ENCODE measurements around the gene PYGB.

Gene PYGB

DNA sequence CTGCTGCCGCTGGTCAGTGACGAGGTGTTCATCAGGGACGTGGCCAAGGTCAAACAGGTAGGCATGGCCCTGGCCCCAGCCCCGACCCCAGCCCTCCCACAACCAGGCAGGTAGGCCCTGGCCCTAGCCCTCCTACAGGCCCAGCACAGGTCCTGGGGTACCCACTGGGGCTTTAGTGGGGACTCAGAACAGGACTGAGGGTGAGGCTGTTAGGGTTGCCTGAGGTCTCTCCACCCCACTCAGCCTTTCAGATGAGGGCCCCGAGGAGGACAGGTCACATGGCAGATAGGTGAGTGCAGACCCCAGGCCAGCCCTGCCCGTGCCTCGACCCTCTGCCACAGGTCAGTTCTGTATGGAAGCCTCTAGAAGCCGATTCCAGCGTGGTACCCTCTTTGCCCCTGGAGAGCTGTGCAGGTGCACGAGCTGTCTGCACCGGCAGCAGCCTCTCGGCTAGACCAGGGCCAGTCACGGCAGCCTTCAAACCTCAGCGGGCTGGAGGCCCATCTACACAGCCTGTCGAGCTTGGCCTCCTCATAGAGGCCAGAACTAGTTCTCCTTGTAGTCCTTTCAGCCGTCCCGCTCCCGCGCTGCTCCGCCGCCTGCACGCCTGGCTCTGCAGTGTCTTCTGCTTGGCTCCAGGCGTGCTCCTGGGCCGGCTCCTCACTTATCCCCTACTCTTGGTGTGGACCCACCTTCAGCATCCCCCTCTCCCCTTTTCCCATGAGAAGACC is 35.5 kb downstream of the PYGB start:
- no peak for FAIRE-seq

DNA sequence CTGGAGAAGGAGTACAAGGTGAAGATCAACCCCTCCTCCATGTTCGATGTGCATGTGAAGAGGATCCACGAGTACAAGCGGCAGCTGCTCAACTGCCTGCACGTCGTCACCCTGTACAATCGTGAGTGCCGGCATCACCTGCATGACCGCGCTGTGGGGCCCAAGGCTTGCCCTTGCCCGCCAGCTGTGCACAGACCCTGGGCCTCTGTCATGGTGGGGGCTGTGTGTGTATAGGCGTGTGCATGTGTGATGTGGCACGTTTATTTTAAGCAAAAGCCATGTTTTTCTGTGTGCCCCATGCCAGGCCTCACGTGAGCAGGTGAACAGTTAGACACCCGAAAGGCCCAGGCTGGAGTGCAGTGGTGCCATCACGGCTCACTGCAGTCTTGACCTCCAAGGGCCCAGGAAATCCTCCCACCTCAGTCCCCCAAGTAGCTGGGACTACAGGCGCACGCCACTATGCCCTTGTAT is 36.3 kb downstream of the PYGB start:
- no peak for FAIRE-seq

DNA sequence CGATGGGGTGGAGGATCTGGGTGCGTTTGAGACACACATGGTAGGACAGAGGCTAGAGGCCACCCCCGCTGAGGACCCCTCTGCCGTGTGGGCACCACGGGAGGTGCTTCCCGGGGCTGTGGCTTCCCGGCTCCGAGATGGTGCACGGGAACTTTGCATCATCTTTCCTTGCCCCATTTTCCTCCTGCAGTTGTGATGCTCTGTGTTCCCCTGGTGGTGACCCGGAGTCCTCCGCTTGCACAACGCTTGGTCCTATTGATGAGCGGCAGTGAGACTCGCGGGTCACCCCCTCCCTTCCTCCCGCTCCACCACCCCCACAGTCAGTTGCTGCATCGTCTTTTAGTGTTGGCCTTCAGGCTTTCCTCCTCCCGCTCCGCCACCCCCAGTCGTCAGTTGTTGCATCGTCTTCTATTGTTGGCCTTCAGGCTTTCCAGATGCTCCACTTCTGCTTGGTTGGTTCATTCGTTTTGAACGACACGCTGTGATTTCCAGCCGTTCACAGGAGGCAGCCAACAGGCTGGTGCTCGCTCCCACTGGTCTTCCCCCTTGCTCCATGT is 37.3 kb downstream of the PYGB start:
- FAIRE-seq = no peak

DNA sequence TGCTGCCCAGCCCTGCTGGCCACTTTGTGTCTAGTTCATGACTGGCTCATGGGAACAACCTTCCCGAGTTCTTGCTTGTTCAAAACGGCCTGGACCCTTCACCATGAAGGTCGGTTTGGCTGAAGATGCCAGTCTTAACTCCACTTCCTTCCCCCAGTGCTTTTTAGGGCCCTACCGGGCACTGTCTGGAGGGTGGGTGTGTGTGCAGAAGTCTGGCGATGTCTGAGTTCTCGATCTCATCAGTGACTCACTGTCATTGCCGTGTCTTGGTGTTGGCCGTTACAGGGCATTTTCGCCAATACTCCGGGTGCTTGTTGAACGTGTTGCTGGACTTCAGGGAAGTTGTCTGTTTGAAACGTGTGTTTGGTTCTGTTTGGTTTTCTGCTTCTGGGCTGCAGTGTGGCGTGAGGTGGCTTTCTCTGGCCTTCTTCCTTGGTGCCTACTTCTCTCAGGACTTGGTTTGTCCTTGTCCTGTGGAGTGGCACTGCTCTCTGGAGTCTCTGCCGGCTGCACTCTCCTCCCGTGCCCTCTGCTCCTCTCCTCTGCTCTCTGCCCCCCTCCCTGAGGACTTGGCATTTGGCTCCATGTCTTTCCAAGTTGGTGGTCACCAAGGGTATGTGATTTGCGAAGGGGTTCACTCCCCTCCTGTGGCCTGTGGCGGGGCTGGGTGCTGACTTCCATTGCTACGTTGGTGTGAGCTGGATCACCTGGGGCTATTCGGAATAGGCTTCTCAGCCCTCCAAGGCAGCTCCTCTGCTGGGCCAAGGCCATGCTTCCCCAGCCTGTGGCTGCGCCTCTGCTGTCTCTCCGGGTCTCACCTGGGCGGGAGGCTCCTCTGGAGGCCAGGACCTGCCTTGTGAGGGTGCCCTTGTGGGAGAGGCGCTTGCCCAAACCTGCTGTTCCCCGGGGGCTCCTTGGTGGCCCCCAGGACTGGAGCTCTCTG is 38.2 kb downstream of the PYGB start:
- FAIRE-seq = no peak

DNA sequence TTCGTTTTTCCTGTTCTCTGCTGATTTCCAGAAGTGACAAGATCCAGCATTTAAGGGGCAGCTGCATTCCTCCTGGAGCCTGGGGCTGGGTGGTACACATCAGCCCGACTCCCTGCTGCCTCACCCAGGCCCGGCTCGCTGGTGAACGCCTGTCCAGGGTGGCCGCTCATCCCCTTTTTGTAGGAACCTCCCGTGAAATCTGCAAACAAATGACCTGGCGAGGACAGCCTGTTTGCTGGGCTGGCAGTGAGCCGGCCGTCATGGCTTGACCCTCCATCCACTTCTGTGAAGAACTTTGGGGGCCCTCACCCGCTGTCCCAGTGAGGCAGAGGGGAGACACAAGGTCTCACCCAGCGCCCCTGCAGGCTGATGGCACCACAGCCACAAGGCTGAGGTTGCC is 39.0 kb downstream of the PYGB start:
- FAIRE-seq = no peak

DNA sequence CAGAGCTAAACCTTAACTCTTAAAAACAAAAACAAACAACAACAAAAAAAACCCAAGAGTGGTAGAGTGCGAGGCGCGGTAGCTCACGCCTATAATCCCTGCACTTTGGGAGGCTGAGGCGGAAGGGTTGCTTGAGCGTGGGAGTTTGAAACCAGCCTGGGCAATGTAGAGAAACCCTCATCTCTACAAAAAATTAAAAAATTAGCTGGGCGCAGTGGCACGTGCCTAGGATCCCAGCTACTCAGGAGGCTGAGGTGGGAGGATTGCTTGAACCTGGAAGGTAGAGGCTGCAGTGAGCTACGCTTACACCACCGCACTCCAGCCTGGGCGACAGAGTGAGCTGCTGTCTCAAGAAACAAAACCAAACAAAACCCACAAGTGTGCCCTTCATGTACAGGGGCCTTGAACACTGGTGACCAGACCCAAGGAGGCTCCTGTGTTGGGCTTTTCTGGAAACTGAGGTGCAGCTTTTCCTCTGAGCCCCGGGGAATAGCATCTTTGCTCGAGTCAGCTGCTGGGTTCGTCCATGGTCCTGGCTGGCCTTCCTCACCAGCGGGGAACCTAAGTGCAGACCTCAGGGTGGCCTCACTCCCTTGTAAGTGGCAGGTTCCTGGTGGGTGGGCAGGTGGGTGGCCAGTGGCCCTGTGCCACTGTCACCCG is 39.9 kb downstream of the PYGB start:
- no peak for FAIRE-seq

DNA sequence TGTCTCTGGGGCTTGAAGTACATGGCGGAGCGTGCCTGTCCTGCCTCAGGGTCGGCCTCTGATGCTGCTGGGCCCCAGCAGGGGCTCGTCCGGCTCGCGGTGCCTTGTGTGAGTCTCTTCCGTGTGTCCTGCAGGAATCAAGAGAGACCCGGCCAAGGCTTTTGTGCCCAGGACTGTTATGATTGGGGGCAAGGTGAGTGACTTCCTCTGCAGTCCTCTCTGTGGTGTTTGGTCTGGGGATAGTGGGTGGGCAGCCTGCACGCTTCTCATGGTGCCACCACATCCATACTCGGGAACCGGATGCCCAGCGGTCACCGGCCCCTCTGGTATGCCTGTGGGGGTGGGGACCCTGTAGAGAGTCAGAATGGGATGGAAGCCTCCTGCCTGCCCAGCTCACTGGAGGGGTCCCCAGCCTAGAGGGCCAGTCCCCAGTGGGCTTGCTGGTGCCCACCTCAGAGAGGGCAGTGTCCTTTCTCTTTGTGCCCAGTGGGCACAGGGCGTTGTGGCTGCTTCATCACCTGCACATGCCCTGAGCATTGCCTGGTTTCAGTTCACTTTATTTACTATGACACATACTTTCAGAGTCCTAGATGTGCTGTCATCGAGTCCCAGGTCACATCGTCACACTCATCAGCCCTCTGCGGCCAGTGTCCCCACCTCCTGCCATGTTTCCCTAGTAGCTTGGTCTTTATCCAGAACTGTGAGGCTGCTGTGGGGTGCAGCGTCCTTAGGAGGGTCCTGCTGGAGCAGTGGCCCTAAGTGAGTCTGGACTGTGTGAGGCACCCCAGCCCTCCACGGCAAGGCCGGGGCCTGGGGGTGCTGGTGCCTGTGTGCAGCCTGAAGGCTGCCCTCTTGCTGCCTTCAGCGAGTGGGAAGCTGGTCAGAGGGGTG is 40.7 kb downstream of the PYGB start:
- FAIRE-seq = no peak

DNA sequence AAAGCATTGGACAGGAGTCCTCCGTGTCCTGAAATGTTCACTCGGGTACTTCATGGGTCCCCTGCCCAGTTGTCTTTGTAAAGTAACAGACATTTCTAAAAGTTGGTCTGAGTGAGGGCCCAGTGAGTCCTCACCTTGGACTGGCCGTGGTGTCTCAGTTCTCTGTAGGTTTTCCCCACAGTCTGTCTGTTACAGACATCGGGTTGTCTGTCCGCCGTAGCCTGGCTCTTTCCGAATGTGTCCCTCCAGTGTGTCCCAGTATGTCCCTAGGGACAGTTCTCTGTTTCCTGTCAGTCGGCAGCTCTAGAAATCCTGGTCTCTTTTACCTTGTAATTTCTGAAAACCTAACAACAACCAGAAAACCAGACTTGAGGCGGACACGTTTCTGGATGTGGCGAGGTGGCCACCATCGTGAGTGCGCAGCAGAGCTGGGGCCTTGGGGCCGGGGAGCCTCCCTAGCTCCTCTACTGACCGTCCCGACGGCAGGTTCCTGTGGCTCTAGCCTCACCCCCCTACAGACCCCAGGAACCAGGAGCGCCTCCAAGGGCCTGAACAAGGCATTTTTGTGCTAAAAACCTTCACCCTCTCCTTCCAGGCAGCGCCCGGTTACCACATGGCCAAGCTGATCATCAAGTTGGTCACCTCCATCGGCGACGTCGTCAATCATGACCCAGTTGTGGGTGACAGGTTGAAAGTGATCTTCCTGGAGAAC is 42.2 kb downstream of the PYGB start:
- FAIRE-seq = no peak

DNA sequence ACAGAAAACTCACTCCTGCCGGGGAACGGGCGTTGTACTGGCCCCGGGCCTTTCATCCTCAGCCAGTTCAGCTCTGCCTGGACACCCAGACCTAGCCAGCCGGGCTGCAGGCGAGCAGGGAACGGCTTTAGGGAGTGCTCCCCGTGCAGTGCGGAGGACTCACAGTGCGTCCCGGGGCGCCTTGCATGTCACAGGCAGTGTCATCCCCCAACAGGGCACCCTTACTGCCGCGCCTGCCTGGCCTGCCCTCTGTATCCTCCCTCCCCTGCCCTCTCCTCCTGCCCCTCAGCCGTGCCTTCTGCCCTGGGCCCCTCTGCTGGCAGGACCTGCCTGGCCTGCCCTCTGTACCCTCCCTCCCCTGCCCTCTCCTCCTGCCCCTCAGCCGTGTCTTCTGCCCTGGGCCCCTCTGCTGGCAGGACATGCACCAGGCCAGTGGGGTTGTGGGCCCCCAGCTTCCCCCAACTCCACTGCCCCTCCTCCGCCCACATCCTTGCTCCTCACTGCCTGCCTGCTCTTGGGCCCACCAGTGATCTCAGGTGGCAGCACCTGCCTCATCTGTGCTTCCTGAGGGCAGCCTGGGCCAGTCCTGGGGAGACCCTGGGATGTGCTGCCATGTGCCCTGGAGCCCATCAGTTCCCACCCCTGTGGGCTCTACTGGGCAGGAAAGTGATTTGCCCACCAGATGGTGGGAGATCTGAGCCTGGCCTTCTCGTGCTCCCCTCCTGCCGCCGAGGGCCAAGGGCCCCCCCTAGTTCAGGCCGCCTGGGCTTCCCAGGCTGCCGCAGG is 43.0 kb downstream of the PYGB start:
- FAIRE-seq = no peak

DNA sequence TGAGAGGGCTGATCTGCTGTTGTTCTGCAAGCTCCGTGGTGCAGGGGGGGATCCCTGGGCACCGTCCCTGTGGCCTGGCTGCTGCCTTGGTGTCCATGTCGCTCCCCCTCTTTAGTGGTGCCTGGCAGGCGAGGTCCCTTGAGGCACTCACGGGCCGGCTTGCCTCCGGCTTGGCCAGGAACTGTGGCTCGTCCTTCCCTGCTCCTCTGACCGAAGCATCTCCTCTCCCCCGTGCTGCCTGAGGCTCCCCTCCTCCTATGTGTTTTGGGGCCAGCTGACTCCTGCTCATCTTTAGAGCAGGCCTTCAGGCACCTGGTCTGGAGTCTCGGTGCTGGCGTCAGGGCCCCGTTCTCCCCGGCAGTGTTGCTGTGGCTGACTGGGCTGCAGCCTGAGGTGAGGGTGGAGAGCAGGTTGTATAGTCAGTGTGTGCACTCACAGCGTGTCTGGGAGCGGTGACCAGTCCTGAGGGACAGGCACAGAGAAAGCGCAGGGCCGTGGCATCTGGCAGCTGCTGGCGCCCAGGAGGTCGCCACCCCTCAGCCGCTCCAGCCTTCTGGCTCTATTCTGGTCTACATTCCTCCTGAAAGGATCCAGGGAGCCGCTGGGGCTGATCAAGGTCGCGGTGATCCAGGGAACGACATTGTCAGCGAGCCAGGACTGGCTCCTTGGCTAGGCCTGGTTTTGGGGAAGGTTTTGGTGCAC is 43.7 kb downstream of the PYGB start:
- no peak for FAIRE-seq

DNA sequence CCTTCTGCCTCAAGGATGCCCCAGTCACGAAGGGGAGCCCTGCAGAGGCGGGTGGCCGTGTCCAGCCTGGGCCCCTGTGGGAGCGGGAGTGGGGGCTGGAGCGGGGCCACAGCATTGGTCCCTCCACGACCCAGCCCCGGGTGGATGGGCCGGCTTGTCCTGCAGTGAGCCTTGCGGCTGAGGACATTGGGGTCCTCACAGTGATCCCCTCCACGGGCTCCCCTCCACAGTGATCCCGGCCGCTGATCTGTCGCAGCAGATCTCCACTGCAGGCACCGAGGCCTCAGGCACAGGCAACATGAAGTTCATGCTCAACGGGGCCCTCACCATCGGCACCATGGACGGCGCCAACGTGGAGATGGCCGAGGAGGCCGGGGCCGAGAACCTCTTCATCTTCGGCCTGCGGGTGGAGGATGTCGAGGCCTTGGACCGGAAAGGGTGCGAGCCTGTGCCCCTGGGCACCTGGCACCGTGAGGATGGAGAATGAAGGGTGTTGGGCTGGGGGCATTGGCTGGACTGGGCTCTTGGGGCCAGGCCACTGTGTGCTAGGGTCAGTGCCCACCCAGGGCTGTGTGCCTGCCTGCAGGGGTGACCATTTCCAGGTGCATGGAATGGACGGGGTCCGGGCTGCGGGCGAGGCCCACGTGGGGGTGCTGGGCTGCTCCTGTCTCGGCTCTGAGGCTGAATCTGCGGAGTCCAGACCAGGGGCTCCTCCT is 44.4 kb downstream of the PYGB start:
- no peak for FAIRE-seq

DNA sequence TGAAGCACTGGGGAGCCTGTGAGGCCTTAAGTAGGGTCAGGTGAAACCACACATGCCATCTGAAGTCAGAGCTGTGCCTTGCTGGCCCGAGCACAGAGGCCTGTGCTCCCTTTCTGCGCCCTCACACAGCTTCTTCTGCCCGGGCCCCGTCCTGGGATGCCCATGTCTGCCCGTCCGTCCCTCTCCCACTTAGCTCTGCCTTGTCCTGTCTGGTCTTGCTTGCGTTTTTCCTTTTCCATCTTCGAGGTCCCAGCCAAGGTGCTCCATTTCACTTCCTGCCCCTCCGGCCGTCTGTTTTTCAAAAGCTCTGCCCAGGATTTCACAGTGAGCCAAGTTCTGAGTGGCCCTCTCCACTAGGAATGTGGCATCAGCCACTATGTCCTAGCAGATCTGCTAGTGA is 45.6 kb downstream of the PYGB start:
- FAIRE-seq = no peak

DNA sequence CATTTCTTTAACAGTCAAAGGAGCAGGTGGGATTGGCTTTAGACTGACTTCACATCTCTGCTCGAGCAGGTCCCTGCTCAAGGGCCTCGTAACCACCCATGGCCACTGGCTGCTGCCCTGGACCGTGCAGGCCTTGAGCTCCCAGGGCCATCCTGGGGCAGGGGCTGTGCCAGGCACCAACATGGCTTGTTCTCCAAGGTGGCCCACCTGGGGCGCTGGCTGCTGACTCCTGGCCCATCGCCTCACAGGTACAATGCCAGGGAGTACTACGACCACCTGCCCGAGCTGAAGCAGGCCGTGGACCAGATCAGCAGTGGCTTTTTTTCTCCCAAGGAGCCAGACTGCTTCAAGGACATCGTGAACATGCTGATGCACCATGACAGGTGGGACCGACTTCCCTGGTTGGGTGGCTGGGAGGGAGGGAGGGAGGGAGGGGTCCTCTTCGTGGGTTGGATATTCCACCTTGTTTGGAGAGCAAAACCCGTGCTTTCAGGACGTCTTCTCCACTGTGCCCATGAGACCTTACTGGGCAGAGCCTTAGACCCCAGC is 46.1 kb downstream of the PYGB start:
- no peak for FAIRE-seq

DNA sequence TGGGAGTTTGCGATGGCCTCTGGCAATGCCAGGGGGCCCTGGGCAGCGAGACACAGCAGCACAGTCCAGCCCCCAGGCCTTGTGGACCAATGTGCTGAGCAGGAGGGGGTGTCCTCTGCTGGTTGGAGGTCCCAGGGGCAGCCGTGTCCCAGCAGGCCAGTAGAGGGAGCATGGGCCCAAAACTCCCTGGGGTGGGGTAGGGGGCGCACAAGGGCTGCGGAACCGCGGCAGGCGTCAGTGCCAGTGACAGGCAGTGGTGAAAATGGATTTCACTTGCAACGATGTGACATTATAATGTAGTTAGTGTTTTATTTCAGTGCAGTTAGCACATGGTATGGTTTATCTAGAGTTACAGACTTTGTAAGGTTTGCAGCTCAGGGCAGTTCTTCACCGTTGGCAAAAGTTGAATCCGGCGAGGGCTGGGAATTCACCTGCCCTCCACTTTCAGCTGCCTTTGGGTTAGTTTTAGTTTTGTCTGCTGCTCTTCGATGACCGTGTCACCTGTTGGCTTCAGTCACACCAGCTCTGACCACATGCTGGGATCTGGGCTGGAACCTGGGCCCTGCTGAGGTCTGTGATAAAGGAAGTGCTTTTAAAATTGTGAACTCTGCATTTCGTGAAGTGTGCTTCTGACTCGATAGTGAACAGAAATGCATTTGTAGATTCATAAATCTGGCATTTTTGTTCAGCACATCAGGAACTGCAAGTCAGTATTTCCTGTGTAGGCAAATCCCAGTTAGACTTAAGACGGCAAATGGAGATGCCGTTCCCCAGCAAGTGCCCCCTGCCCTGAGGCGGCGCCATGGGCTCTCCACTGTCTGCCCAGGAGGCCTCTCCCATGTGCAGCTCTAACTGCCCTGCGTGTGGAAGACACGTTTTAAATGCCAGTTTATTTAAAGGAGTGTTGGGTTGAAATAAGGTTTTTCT is 46.8 kb downstream of the PYGB start:
- no peak for FAIRE-seq

DNA sequence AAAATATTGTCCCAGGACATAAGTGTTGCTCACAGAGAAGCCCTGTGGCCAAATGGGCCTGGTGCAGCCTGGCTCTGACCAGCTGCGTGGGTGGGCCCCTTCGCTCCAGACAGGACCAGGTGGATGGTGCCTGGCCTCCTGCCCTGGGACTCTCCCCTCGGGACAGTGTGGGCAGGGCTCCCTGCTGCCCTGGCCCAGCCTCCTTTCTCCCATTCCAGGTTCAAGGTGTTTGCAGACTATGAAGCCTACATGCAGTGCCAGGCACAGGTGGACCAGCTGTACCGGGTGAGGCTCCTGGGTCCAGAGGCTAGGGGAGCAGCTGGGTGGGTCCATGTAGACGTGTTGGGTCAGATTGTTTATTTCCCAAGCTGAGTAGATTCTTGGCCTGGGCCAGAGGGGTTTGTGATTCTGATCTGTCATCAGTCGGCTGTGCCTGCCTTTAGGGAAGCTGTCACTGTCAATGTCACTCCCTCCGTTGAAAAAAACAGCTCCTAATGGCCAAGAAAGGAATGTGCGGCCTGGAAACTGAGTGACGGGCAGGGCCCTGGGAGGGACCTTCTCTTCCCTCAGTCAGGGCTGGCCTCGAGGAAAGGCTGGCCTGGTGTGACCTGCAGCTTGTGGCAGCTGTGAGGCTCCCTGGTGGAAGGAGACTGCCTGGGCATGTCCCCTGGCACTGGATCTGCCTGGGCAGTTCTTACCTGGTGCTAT is 47.7 kb downstream of the PYGB start:
- no peak for FAIRE-seq

DNA sequence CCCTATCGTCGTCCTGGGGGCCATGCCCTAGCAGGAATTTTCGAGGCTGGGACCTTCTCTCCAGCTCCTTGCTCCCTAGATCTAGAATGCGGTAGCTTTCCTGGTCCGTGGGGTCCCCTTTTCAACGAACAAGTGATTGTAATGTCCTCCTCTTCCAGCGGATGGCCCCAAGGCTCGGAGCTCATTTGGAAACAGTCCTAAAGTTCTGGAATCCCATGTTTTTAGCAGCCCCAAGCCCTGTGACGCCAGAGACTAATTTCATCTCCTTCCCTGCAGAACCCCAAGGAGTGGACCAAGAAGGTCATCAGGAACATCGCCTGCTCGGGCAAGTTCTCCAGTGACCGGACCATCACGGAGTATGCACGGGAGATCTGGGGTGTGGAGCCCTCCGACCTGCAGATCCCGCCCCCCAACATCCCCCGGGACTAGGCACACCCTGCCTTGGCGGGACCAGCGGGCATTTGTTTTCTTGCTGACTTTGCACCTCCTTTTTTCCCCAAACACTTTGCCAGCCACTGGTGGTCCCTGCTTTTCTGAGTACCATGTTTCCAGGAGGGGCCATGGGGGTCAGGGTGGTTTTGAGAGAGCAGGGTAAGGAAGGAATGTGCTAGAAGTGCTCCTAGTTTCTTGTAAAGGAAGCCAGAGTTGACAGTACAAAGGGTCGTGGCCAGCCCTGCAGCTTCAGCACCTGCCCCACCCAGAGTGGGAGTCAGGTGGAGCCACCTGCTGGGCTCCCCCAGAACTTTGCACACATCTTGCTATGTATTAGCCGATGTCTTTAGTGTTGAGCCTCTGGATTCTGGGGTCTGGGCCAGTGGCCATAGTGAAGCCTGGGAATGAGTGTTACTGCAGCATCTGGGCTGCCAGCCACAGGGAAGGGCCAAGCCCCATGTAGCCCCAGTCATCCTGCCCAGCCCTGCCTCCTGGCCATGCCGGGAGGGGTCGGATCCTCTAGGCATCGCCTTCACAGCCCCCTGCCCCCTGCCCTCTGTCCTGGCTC is 48.5 kb downstream of the PYGB start:
- no peak for FAIRE-seq

Data from islet of Langerhans (tissue), 1 donor.